GM18517 (cell line): ENCODE data around the gene RAB42.
"Not testable (repeated sequence)": the region's sequence is repeated elsewhere in the genome, so short reads cannot be mapped to it uniquely, and the experiment has no call there.

Experiments used
- ATAC-seq: cut with Tn5 transposase; IDR thresholded peaks from one replicate; pipeline ENCODE4 v1.9.1; 2021; ENCODE audit warnings: mild to moderate bottlenecking, moderate library complexity; ENCODE audit not compliant: unreplicated experiment

RAB42 gene

GRCh38 chr1:28582248-28582615 is 9.8 kb upstream of the RAB42 start:
- no peak for ATAC-seq

GRCh38 chr1:28586585-28587391 is 5.3 kb upstream of the RAB42 start:
- ATAC-seq: not testable (repeated sequence)

GRCh38 chr1:28592321-28593071 is 431 bp downstream of the RAB42 start:
- ATAC-seq: no peak

- ATAC-seq: not testable (repeated sequence)
Observed at GRCh38 chr1:28593988-28594356, 1.9 kb downstream of the RAB42 start.

- not testable (repeated sequence) for ATAC-seq
Observed at GRCh38 chr1:28594686-28595411, 2.8 kb downstream of the RAB42 start.

- no peak for ATAC-seq
Observed at GRCh38 chr1:28595412-28596191, 3.5 kb downstream of the RAB42 start.

- not testable (repeated sequence) for ATAC-seq
Observed at GRCh38 chr1:28596276-28596675, 4.2 kb downstream of the RAB42 start.

GRCh38 chr1:28601696-28602095 is 9.6 kb downstream of the RAB42 start:
- no peak for ATAC-seq

GRCh38 chr1:28602536-28603439 is 10.7 kb downstream of the RAB42 start:
- no peak for ATAC-seq

GRCh38 chr1:28604411-28604810 is 12.3 kb downstream of the RAB42 start:
- no peak for ATAC-seq

GRCh38 chr1:28604962-28605361 is 12.9 kb downstream of the RAB42 start:
- no peak for ATAC-seq

GRCh38 chr1:28606771-28607170 is 14.7 kb downstream of the RAB42 start:
- no peak for ATAC-seq

GRCh38 chr1:28613175-28613574 is 21.1 kb downstream of the RAB42 start:
- no peak for ATAC-seq

- ATAC-seq: no peak
Observed at GRCh38 chr1:28631713-28632112, 39.6 kb downstream of the RAB42 start.

- no peak for ATAC-seq
Observed at GRCh38 chr1:28632560-28632959, 40.5 kb downstream of the RAB42 start.

- ATAC-seq: no peak
Observed at GRCh38 chr1:28640766-28641165, 48.7 kb downstream of the RAB42 start.

- peak; percentile 15 for ATAC-seq
Observed at GRCh38 chr1:28642056-28642846, 50.2 kb downstream of the RAB42 start.

- peak; percentile 70 for ATAC-seq
Observed at GRCh38 chr1:28642847-28643635, 51.0 kb downstream of the RAB42 start, which contains the start of gene TAF12. TSS of gene TAF12 (minus strand) at chr1:28643067. CDS start at chr1:28622081, 20,986 bp downstream.
